ENCODE data around the gene BMI1. TPM values are rescaled to one million over a fixed set of nuclear protein-coding genes. Genes with fewer than 3 reads are reported as not detected.

The BMI1 gene
- total RNA-seq, 4 donors from 2014 or later = 47.7 to 77.0 (median 50.2) TPM

DNA sequence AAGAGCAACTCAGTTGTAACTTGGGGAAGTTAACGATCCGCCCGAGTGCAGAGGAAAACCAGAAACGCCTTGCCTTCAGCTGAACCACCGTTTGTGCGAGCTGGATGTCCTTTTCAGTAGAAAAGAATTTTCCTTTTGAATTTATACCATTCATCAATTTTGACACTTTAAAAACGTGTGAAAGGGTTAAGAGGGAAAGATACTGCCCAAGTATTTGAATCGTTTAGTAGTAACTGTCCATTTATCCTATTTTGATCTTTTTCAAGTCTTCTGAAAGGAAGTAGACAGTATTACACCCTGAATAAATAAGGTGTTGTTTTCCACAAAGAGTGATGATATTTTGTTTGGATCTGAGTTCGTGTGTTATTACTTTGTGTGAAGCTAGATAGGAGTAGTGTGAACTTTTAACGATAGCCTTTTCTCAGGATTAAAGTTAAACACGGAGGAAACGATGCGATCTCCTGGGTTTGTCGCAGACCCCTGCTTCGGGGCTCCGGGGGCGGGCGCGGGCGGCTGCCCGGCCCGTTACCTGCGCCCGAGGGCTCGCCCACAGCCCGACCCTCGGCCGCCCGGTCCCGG is 830 bp upstream of the BMI1 start:
- TF ChIP-seq, protein P1, sequence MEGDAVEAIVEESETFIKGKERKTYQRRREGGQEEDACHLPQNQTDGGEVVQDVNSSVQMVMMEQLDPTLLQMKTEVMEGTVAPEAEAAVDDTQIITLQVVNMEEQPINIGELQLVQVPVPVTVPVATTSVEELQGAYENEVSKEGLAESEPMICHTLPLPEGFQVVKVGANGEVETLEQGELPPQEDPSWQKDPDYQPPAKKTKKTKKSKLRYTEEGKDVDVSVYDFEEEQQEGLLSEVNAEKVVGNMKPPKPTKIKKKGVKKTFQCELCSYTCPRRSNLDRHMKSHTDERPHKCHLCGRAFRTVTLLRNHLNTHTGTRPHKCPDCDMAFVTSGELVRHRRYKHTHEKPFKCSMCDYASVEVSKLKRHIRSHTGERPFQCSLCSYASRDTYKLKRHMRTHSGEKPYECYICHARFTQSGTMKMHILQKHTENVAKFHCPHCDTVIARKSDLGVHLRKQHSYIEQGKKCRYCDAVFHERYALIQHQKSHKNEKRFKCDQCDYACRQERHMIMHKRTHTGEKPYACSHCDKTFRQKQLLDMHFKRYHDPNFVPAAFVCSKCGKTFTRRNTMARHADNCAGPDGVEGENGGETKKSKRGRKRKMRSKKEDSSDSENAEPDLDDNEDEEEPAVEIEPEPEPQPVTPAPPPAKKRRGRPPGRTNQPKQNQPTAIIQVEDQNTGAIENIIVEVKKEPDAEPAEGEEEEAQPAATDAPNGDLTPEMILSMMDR (IDR thresholded peaks at IDR 0.05; ENCODE audit: low read depth) = no peak

DNA sequence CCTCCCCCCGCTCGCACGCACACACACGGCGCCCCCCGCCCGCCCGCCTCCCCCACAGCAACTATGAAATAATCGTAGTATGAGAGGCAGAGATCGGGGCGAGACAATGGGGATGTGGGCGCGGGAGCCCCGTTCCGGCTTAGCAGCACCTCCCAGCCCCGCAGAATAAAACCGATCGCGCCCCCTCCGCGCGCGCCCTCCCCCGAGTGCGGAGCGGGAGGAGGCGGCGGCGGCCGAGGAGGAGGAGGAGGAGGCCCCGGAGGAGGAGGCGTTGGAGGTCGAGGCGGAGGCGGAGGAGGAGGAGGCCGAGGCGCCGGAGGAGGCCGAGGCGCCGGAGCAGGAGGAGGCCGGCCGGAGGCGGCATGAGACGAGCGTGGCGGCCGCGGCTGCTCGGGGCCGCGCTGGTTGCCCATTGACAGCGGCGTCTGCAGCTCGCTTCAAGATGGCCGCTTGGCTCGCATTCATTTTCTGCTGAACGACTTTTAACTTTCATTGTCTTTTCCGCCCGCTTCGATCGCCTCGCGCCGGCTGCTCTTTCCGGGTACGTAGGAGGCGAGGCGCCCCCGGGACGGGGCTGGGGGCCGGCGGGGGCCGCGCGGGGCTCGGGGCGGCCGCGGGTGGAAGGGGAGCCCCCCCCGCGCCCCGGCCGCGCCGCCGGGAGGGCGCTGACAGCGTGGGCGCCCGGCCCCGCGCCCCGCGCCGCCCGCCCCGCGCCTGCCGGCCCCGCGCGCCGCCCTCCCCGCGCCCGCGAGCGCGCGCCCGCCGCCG is 441 bp downstream of the BMI1 start:
- TF ChIP-seq, protein P1 (IDR thresholded peaks at IDR 0.05; ENCODE audit: low read depth) = no peak

DNA sequence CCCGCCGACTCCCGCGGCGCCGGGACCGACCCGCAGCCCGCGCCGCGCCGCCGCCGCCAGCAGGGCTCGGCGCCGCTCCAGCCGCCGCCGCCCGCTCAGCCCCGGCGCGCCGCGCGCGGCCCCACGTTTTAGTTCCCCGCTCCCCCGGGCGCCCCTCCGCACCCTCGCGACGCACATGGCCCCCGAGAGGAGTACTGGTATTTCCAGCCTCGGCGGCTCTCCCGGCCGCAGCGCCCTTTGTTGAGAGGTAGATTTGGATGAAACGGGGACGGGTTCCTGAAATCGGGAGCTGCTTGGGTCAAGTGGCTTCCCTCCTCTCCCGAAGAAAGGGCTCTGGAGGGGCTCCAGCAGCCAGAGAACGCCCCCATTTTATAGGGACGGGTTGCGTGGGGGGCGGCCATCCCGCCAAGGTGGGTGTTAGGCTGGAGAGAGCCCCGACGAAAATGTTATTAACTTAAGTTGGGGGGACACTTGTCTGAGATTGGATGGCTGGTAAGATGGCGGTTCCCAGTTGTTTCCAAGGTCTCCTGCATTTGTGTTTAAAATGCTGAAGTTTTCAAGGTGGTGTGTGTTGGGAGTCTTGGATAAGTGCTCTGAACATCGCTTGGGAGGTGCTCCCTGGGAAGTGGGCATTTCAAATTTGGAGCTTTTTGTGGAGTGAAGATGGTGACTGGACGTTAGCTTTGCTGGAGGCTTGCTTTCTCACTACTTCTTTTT is 1.2 kb downstream of the BMI1 start:
- TF ChIP-seq, protein P1 (IDR thresholded peaks at IDR 0.05; ENCODE audit: low read depth) = no peak

DNA sequence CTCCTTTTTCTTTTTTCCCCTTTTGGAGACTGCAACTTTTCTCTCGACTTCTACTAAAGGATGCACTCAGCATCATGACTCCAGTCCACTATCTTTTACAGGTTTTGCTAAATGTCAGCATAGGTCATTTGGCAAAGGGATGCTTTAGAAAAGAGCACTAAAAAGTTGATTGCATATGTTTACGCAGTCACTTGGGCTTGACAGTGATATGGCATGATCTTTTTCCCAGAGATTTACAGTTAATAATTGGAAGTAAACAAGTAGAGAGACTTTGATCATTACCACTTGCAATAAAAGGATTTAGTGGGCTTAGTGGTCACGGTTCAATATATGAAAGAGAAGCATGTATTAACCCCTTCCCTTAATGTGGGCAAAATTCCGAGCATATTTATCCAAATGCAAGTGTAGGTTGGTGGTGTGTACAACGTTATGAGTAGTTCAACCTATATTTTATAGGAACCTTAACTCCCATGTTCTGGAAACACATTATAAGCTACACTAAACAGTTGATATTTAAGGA is 1.8 kb downstream of the BMI1 start:
- TF ChIP-seq, protein P1 (IDR thresholded peaks at IDR 0.05; ENCODE audit: low read depth) = no peak

DNA sequence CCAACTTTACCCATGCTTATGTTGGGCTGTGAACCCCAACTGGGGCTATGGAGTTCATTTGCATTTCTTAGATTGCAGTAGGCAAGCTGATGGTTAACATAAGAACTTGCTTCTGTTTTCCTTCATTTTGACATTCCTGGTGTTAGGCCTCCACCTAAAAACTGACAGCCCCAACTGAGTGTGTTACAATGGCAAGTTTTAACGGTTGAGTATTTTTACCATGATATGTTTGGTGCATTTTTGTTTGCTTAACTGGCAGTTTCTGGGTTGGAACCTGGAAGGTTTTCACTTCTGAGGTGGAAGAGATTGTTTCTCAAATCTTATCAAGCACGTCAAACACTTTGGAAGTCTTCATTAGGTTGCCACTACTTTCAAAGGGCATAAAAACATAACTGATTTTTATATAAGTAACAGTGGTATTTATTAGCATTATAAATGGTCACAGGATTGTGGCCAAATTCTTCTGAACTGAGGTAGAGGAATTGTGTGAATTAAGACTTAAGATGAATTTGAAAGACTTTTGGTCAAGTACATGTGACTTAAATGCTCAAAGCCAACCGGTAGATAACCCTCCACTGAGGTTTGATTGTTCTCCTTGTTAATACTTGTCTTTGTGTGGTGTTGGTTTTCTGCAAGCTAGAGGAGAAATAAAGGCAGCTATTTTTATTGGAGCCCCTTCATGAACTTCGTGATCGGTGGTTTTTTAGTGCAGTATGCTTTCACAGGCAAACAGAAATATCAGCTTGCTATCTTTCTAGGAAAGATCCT is 2.8 kb downstream of the BMI1 start:
- TF ChIP-seq, protein P1 (IDR thresholded peaks at IDR 0.05; ENCODE audit: low read depth) = no peak

DNA sequence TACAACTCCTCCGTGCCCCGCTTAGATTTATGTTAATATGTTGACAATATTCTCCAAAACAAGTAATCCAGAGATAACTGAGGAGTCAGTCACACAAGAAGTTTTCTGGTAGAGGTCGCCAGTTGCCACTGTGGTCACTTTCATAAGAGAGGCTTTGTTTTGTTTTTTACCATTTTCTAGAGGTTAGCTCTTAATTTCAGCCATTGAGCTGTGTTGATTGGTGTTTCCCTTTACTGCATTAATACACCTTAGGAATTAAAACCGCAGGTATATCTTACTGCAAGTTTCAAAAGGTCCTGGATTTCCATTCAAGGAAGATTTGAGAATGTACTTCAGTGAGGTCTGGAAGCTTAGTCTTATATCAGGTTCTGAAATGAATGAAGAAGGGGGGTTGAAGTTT is 3.5 kb downstream of the BMI1 start:
- TF ChIP-seq, protein P1 (IDR thresholded peaks at IDR 0.05; ENCODE audit: low read depth) = no peak
